Panc1 (cell line): Measurements from ENCODE around the gene CAMK1G.

Experiments
- POLR2AphosphoS5 ChIP-seq: IDR thresholded peaks from 2 replicates; pipeline ENCODE4 v1.6.1; 2012; ENCODE audit warnings: mild to moderate bottlenecking, low read depth, low read length, moderate library complexity
- SIN3A ChIP-seq: IDR thresholded peaks from 2 replicates; pipeline ENCODE4 v1.6.1; 2012; ENCODE audit warnings: low read depth, mild to moderate bottlenecking, low read length, moderate library complexity, borderline replicate concordance; ENCODE audit not compliant: insufficient read depth
- TCF7L2 ChIP-seq: IDR thresholded peaks from 2 replicates; pipeline ENCODE4 v1.6.1; 2011; ENCODE audit warnings: mild to moderate bottlenecking, low read depth, low read length, inconsistent platforms
- TF ChIP-seq, protein P1 (sequence below): fragments of 450-650 bp; IDR thresholded peaks from 2 replicates; pipeline ENCODE4 v1.5.1; 2017; ENCODE audit warnings: mild to moderate bottlenecking

DNA sequence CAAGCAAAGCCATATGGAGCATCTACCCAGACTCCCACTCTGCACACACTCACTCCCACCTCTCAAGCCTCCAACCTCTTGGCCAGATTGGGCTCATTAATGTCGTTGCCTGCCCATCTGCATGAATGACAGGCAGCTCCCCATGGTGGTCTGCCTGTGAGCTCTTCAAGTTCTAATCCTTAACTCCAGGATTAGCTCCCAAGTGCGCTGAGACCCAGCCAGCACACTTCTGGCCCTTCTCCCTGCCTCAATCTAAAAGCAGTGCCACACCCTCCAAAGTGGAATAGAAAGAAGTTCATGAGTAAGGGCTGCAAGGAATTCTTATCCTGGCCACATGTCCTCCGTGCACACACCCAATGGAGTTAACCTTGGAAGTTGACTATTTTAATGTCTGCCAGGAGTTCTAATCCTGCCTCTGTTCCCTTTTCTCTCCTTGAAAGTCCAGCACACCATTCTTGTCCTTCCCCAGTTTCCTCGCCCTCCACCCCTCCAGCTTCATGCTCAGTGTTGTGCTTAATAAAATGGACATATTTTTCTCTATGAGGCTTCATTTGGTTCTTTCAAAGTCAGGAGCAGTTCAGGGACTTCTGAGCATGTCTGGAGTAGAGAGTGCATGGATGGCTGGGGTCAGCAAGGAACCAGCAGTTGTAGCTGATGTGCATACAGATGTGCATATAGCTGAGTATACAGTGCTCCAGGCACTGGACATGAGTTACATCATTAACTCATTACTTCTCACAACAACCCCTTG lies 30.1 kb downstream of the CAMK1G start:
- TF ChIP-seq POLR2AphosphoS5 (no peak), SIN3A (no peak), TCF7L2 (no peak)
- TF ChIP-seq, protein P1, sequence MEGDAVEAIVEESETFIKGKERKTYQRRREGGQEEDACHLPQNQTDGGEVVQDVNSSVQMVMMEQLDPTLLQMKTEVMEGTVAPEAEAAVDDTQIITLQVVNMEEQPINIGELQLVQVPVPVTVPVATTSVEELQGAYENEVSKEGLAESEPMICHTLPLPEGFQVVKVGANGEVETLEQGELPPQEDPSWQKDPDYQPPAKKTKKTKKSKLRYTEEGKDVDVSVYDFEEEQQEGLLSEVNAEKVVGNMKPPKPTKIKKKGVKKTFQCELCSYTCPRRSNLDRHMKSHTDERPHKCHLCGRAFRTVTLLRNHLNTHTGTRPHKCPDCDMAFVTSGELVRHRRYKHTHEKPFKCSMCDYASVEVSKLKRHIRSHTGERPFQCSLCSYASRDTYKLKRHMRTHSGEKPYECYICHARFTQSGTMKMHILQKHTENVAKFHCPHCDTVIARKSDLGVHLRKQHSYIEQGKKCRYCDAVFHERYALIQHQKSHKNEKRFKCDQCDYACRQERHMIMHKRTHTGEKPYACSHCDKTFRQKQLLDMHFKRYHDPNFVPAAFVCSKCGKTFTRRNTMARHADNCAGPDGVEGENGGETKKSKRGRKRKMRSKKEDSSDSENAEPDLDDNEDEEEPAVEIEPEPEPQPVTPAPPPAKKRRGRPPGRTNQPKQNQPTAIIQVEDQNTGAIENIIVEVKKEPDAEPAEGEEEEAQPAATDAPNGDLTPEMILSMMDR, result no peak
